K562 (cell line): ENCODE results near the gene KCNQ5. TPM values are rescaled to one million over a fixed set of nuclear protein-coding genes. Genes with fewer than 3 reads are reported as not detected.

Experiments
- ATAC-seq: fragments of 200-7000 bp; cut with Tn5 transposase; 3 replicates; pipeline ENCODE4 v1.9.1; 2020; ENCODE audit warnings: moderate library complexity
- BruUV-seq: library from RNA; stranded (reverse); fragments of 400-500 nt; replicated peaks from 2 replicates; lab custom pipeline; 2021; lab: Mats Ljungman, UMichigan
- CTCF ChIA-PET: fragments of 300-600 bp; formaldehyde crosslinking; extraction: SDS; loops from one replicate; lab custom pipeline; 2021; ENCODE audit warnings: low intra/inter-chr PET ratio; lab: Yijun Ruan, JAX
- POLR2A ChIA-PET: fragments of 300-600, 350-650 bp; sonication (Branson Sonifier 250); formaldehyde crosslinking; extraction: SDS; loops from one replicate; lab custom pipeline; 2021; ENCODE audit warnings: antibody characterized with exemption, inconsistent platforms; lab: Yijun Ruan, JAX
- DNase-seq, 4 experiments: peaks; one replicate each; pipeline versions ENCODE4 v3.0.0 to v3.0.0-alpha.2; 2011 to 2018; ENCODE audit warnings: low spot score in 3 of 4, mixed read lengths in 3 of 4; ENCODE audit errors: extremely low read depth in 1 of 4
- FAIRE-seq: peaks from 2 replicates; lab custom pipeline; 2011; peaks lifted over from hg19 to GRCh38; lab: Jason Lieb, UNC
- H2AFZ ChIP-seq: 2 replicates; pipeline ENCODE4 v1.6.0; 2011; ENCODE audit warnings: low read depth, low read length, control low read depth, inconsistent platforms
- H3K27ac ChIP-seq: fragments of 200-600 bp; 3 replicates; pipeline ENCODE4 v1.8.0; 2011; ENCODE audit warnings: low read depth, mild to moderate bottlenecking, control low read depth, inconsistent platforms, low read length, moderate library complexity, mixed read lengths; ENCODE audit errors: extremely low read depth
- H3K27me3 ChIP-seq, 2 experiments: fragments of 300-600 bp in 1 of 2; 2 replicates in 1 of 2; 3 replicates in 1 of 2; pipeline versions ENCODE4 v1.6.0 to v1.8.0; 2011; ENCODE audit warnings: inconsistent platforms in 2 of 2, low read length in 2 of 2, mild to moderate bottlenecking in 1 of 2, mixed read lengths in 1 of 2, moderate library complexity in 1 of 2; ENCODE audit not compliant: control insufficient read depth in 2 of 2, insufficient read depth in 2 of 2
- H3K36me3 ChIP-seq: fragments of 300-600 bp; 3 replicates; pipeline ENCODE4 v1.8.0; 2011; ENCODE audit warnings: mild to moderate bottlenecking, low read length, inconsistent platforms; ENCODE audit not compliant: control insufficient read depth, insufficient read depth
- H3K4me1 ChIP-seq, 2 experiments: fragments of 200-600 bp in 1 of 2; replicated peaks in 1 of 2; 2 replicates in 1 of 2; 3 replicates in 1 of 2; pipeline versions ENCODE4 v1.5.1 to v1.8.0; 2011; ENCODE audit warnings: inconsistent platforms in 2 of 2, low read length in 2 of 2, mild to moderate bottlenecking in 1 of 2, mixed read lengths in 1 of 2, moderate library complexity in 1 of 2; ENCODE audit not compliant: control insufficient read depth in 2 of 2, insufficient read depth in 2 of 2
- H3K4me2 ChIP-seq: 2 replicates; pipeline ENCODE4 v1.6.1; 2011; ENCODE audit warnings: low read length, control low read depth, inconsistent platforms, mixed read lengths; ENCODE audit not compliant: insufficient read depth
- H3K4me3 ChIP-seq: fragments of 200-600 bp; sonication (generic), shearing (Covaris generic); 2 replicates; pipeline ENCODE4 v1.5.1; 2016; ENCODE audit warnings: control low read depth, inconsistent platforms
- H3K79me2 ChIP-seq: fragments of 200-600 bp; 3 replicates; pipeline ENCODE4 v1.8.0; 2011; ENCODE audit warnings: low read length, inconsistent platforms; ENCODE audit not compliant: control insufficient read depth, insufficient read depth
- H3K9ac ChIP-seq, 2 experiments: 2 replicates each; pipeline versions ENCODE4 v1.6.0 to v1.6.1; 2011; ENCODE audit warnings: low read depth in 2 of 2, low read length in 2 of 2, control low read depth in 1 of 2, inconsistent platforms in 1 of 2, mild to moderate bottlenecking in 1 of 2, mixed read lengths in 1 of 2; ENCODE audit not compliant: insufficient read depth in 1 of 2
- H3K9me1 ChIP-seq: one replicate; pipeline ENCODE4 v1.6.0; 2011; ENCODE audit warnings: inconsistent platforms, mild to moderate bottlenecking, low read length, moderate library complexity; ENCODE audit not compliant: control insufficient read depth, insufficient read depth
- H3K9me3 ChIP-seq: replicated peaks from 2 replicates; pipeline ENCODE4 v1.5.1; 2011; ENCODE audit warnings: low read depth, low read length, inconsistent platforms; ENCODE audit not compliant: control insufficient read depth, insufficient read depth
- H4K20me1 ChIP-seq: replicated peaks from 2 replicates; pipeline ENCODE4 v1.6.1; 2011; ENCODE audit warnings: low read length, inconsistent platforms, mixed read lengths; ENCODE audit not compliant: control insufficient read depth, insufficient read depth
- PRMT5 ChIP-seq: sonication (generic); formaldehyde crosslinking; IDR thresholded peaks from 2 replicates; pipeline ENCODE4 v1.5.0; 2020; ENCODE audit warnings: missing genetic modification reagents
- RBM25 ChIP-seq: fragments of 200-400 bp; formaldehyde crosslinking; IDR thresholded peaks from 2 replicates; pipeline ENCODE4 v1.6.1; 2018; ENCODE audit warnings: low read length, low read depth, moderate library complexity; ENCODE audit not compliant: severe bottlenecking
- SMAD4 ChIP-seq: fragments of 250-450 bp; sonication (Bioruptor Pico); conservative IDR thresholded peaks from 2 replicates; pipeline ENCODE4 v1.8.0; 2021; ENCODE audit warnings: inconsistent platforms, mild to moderate bottlenecking, moderate library complexity
- ZNF695 ChIP-seq: fragments of 450-650 bp; formaldehyde crosslinking; IDR thresholded peaks from 2 replicates; pipeline ENCODE4 v1.4.0; 2020; ENCODE audit warnings: mild to moderate bottlenecking, moderate library complexity
- WGBS: fragments of 100-300 bp; shearing (Covaris generic); methylation state at CpG from one replicate; pipeline ENCODE4 v1.1.6; 2016; ENCODE audit warnings: low coverage, mixed read lengths; ENCODE audit not compliant: insufficient coverage; ENCODE audit errors: missing lambda C conversion rate; 5-methylcytosine and 5-hydroxymethylcytosine counted together
- in situ Hi-C: fragments of 300-500 bp; cut with MboI; formaldehyde crosslinking; loops from 4 replicates; pipeline ENCODE4 v1.15.0; 2018; ENCODE audit warnings: inconsistent platforms, mixed read lengths
- intact Hi-C: fragments of 100-400 bp; cut with micrococcal nuclease; formaldehyde crosslinking; loops from 2 replicates; pipeline ENCODE4 v1.14.2; 2022
- polyA plus RNA-seq, 8 experiments: library from polyadenylated mRNA; depleted of rRNA in 4 of 8; stranded (reverse) in 5 of 8; unstranded in 3 of 8; fragments of >200 nt; fragmentation: Nextera tagmentation in 2 of 8; fragmentation: Illumina TruSeq in 1 of 8; extraction: Ambion mirVana in 2 of 8; extraction: Trizol in 1 of 8; gene quantifications; 2 replicates each; pipeline versions ENCODE4 v1.2.1 to v1.2.3, GENCODE V29; 2011 to 2014; ENCODE audit warnings: inconsistent platforms in 1 of 8, missing spikeins in 1 of 8
- total RNA-seq, 7 experiments: library from RNA; depleted of rRNA in 6 of 7; stranded (reverse); fragments of >200 nt in 6 of 7; fragmentation: Illumina TruSeq in 2 of 7; extraction: Trizol in 2 of 7; gene quantifications; 2 replicates each; pipeline versions ENCODE4 v1.2.1 to v1.2.3, GENCODE V29; 2011 to 2021; ENCODE audit warnings: low replicate concordance in 1 of 7
- TF ChIP-seq, protein P1 (sequence below): sonication (generic); formaldehyde crosslinking; IDR thresholded peaks from 2 replicates; pipeline ENCODE4 v1.8.1; 2023; ENCODE audit warnings: mild to moderate bottlenecking, missing genetic modification reagents
- TF ChIP-seq, protein P2 (sequence below), 2 experiments: IDR thresholded peaks; 2 replicates each; pipeline ENCODE4 v1.6.1; 2011; ENCODE audit warnings: borderline replicate concordance in 1 of 2, control low read depth in 1 of 2, low read depth in 1 of 2, low read length in 1 of 2, mild to moderate bottlenecking in 1 of 2, mixed read lengths in 1 of 2, moderate library complexity in 1 of 2; ENCODE audit not compliant: insufficient read depth in 1 of 2, insufficient read length in 1 of 2, poor library complexity in 1 of 2, severe bottlenecking in 1 of 2; ENCODE audit errors: extremely low read depth in 1 of 2
- TF ChIP-seq, protein P3 (sequence below): fragments of 450-650 bp; IDR thresholded peaks from 2 replicates; pipeline ENCODE4 v1.6.1; 2016; ENCODE audit warnings: low read depth, mild to moderate bottlenecking, moderate library complexity

Gene KCNQ5
- total and polyA plus RNA-seq, 9 of the 15 experiments (the other 6 are each of a cell fraction or from before 2014, with no cell fraction given): 0.31 to 5.9 (median 2.6) TPM

DNA sequence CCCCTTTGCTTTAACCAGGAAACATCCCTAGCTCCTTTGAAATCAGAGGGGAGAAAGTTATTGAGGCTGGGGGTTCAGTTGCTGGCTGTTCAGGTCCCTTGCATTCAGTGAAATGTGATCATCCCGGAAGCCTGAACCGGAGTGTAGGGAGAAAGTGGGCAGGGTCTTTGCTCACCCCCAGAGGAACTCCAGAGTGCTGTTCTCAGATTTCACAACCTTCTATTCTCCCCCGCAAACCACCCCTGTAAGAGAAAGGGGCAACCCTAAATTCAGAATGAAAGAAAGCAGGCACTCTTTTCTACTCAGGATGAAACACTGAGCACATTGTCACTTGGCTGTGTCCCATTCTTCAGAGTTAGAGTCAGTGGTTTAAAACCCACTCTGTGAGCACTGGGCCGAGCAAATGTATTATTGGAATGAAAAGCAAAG lies 463.6 kb downstream of the KCNQ5 start (continued):
- TF ChIP-seq, protein P1, sequence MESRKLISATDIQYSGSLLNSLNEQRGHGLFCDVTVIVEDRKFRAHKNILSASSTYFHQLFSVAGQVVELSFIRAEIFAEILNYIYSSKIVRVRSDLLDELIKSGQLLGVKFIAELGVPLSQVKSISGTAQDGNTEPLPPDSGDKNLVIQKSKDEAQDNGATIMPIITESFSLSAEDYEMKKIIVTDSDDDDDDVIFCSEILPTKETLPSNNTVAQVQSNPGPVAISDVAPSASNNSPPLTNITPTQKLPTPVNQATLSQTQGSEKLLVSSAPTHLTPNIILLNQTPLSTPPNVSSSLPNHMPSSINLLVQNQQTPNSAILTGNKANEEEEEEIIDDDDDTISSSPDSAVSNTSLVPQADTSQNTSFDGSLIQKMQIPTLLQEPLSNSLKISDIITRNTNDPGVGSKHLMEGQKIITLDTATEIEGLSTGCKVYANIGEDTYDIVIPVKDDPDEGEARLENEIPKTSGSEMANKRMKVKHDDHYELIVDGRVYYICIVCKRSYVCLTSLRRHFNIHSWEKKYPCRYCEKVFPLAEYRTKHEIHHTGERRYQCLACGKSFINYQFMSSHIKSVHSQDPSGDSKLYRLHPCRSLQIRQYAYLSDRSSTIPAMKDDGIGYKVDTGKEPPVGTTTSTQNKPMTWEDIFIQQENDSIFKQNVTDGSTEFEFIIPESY (CRISPR knock-in tag): no peak
- TF ChIP-seq ZNF695 (CRISPR knock-in tag) (no peak), PRMT5 (CRISPR knock-in tag) (no peak)
- TF ChIP-seq, protein P2, sequence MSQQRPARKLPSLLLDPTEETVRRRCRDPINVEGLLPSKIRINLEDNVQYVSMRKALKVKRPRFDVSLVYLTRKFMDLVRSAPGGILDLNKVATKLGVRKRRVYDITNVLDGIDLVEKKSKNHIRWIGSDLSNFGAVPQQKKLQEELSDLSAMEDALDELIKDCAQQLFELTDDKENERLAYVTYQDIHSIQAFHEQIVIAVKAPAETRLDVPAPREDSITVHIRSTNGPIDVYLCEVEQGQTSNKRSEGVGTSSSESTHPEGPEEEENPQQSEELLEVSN (IDR thresholded peaks at IDR 0.05; ENCODE audit: borderline replicate concordance in 1 of 2, extremely low read depth in 1 of 2, insufficient read depth in 1 of 2, insufficient read length in 1 of 2, low read depth in 1 of 2, low read length in 1 of 2, poor library complexity in 1 of 2, severe bottlenecking in 1 of 2): no peak
- TF ChIP-seq, protein P3, sequence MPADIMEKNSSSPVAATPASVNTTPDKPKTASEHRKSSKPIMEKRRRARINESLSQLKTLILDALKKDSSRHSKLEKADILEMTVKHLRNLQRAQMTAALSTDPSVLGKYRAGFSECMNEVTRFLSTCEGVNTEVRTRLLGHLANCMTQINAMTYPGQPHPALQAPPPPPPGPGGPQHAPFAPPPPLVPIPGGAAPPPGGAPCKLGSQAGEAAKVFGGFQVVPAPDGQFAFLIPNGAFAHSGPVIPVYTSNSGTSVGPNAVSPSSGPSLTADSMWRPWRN: no peak

DNA sequence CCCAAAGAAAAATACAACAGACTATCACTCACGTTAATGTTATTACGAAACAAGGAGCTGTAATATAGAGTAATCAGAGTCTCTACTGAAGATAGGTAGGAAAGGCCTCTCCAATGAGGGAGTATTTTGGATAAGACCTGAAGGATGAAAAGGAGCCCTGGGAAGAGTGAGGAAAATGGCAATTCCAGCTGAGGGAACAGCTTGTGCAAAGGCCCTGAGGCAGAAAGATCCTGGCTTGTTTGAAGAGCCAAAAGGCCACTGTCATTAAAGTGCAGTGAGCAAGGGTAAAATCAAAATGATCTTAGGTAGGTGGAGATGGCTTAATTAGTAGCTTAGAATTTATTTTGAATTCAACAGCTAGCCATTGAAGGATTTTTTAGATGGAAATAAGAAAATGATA lies 464.9 kb downstream of the KCNQ5 start:
- Histone ChIP-seq H3K9me3 (no peaks in the 10 kb centered on the region), H3K4me3 (no peak overlapping the region), H3K36me3 (no peaks in the 10 kb centered on the region), H4K20me1 (no peaks in the 10 kb centered on the region), H3K27ac (no peak overlapping the region), H3K79me2 (no peaks in the 10 kb centered on the region), H3K4me2 (no peak overlapping the region), H3K27me3 (no peaks in the 10 kb centered on the region), H3K9me1 (no peaks in the 10 kb centered on the region), H2AFZ (no peak overlapping the region), H3K4me1 (no peaks in the 10 kb centered on the region), H3K9ac (no peak overlapping the region)
- ChIA-PET CTCF (no interaction called here), POLR2A (no interaction called here)
- no peak for ATAC-seq
- peak; percentile 49 for TF ChIP-seq RBM25
- no peak for TF ChIP-seq SMAD4 (CRISPR knock-in tag)
- in situ Hi-C loops: no loop called here
- no peak for DNase-seq
- FAIRE-seq: no peak
- BruUV-seq: no TSS peak
- 29% methylated on average over 2 of the region's 2 CpGs for WGBS
- intact Hi-C loops: no loop called here
